ENCODE data around the gene IKZF3.
"Not testable (repeated sequence)": the region's sequence is repeated elsewhere in the genome, so short reads cannot be mapped to it uniquely, and the experiment has no call there.

Gene IKZF3

GRCh38 chr17:39738983-39739884 is 124.9 kb downstream of the IKZF3 start:
- no peak for DNase-seq

- DNase-seq: peak; percentile 66
Measured at GRCh38 chr17:39738568-39738901, 125.6 kb downstream of the IKZF3 start.

- DNase-seq: no peak
Measured at GRCh38 chr17:39737760-39738567, 126.1 kb downstream of the IKZF3 start, which contains the start of gene GRB7. Gene GRB7 (plus strand): TSS chr17:39737938. CDS start chr17:39742302, 4,364 bp downstream.

GRCh38 chr17:39737206-39737759 is 126.8 kb downstream of the IKZF3 start:
- no peak for DNase-seq

- DNase-seq: no peak
Measured at GRCh38 chr17:39736319-39737165, 127.6 kb downstream of the IKZF3 start.

GRCh38 chr17:39735882-39736281 is 128.2 kb downstream of the IKZF3 start:
- DNase-seq: no peak

- no peak for DNase-seq
Measured at GRCh38 chr17:39732586-39732985, 131.5 kb downstream of the IKZF3 start.

- DNase-seq: peak; percentile 90
Measured at GRCh38 chr17:39730095-39730921, 133.8 kb downstream of the IKZF3 start, which contains the start of gene MIEN1. Gene MIEN1 (minus strand): TSS chr17:39730532. CDS start chr17:39730495, 37 bp downstream.

GRCh38 chr17:39729280-39729851 is 134.7 kb downstream of the IKZF3 start:
- no peak for DNase-seq

- no peak for DNase-seq
Measured at GRCh38 chr17:39727556-39727955, 136.6 kb downstream of the IKZF3 start.

GRCh38 chr17:39726617-39727016 is 137.5 kb downstream of the IKZF3 start:
- DNase-seq: no peak

- DNase-seq: not testable (repeated sequence)
Measured at GRCh38 chr17:39725923-39726322, 138.2 kb downstream of the IKZF3 start.

- no peak for DNase-seq
Measured at GRCh38 chr17:39724731-39725130, 139.4 kb downstream of the IKZF3 start.

- DNase-seq: no peak
Measured at GRCh38 chr17:39722965-39723848, 140.9 kb downstream of the IKZF3 start.

- no peak for DNase-seq
Measured at GRCh38 chr17:39722104-39722503, 142.0 kb downstream of the IKZF3 start.

GRCh38 chr17:39719563-39720355 is 144.4 kb downstream of the IKZF3 start:
- no peak for DNase-seq

GRCh38 chr17:39717660-39718059 is 146.5 kb downstream of the IKZF3 start:
- DNase-seq: no peak

- no peak for DNase-seq
Measured at GRCh38 chr17:39716879-39717536, 147.1 kb downstream of the IKZF3 start.

All from central memory CD4-positive, alpha-beta T cell (primary cell).